Tibial nerve (tissue), 4 donors: Measurements from ENCODE around the gene CYB5B.

Experiments used
- EP300 ChIP-seq, 2 donors: sonication (generic); formaldehyde crosslinking; IDR thresholded peaks; one replicate each; pipeline ENCODE4 v1.6.1; 2017; ENCODE audit warnings: antibody characterized with exemption in 2 of 2, mild to moderate bottlenecking in 1 of 2
- POLR2A ChIP-seq, 2 donors: fragments of 450-650 bp; IDR thresholded peaks; one replicate each; pipeline ENCODE4 v1.6.1; 2017; ENCODE audit warnings: antibody characterized with exemption in 2 of 2, mild to moderate bottlenecking in 2 of 2, moderate library complexity in 2 of 2
- TF ChIP-seq, protein P1 (sequence below), 5 experiments: fragments of 200-600 bp in 3 of 5; fragments of 450-650 bp in 2 of 5; sonication (generic) in 3 of 5; IDR thresholded peaks; one replicate each; pipeline ENCODE4 v1.5.1; 2016 to 2019; ENCODE audit warnings: antibody characterized with exemption in 5 of 5, mild to moderate bottlenecking in 3 of 5, moderate library complexity in 2 of 5

DNA sequence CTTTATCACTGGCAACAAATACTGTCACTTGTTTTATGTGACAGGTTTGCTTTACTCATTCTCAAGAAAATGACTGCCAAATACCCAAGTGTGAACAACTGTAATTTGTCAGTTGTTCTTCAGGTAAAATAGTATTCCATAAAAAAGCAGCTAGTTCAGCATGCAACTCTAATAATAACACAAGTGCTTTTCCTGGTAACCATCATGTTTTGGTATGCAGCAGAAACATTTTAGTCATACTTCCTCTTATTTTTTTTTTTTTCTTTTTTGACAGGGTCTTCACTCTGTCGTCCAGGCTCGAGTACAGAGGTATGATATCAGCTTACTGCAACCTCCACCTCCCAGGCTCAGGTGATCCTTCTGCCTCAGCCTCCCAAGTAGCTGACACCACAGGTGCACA is 43.2 kb upstream of the CYB5B start:
- TF ChIP-seq POLR2A (IDR thresholded peaks at IDR 0.05) (no peak), EP300 (IDR thresholded peaks at IDR 0.05) (no peak)
- TF ChIP-seq, protein P1, sequence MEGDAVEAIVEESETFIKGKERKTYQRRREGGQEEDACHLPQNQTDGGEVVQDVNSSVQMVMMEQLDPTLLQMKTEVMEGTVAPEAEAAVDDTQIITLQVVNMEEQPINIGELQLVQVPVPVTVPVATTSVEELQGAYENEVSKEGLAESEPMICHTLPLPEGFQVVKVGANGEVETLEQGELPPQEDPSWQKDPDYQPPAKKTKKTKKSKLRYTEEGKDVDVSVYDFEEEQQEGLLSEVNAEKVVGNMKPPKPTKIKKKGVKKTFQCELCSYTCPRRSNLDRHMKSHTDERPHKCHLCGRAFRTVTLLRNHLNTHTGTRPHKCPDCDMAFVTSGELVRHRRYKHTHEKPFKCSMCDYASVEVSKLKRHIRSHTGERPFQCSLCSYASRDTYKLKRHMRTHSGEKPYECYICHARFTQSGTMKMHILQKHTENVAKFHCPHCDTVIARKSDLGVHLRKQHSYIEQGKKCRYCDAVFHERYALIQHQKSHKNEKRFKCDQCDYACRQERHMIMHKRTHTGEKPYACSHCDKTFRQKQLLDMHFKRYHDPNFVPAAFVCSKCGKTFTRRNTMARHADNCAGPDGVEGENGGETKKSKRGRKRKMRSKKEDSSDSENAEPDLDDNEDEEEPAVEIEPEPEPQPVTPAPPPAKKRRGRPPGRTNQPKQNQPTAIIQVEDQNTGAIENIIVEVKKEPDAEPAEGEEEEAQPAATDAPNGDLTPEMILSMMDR (IDR thresholded peaks at IDR 0.05): no peak
